AG04450 (cell line): ENCODE measurements around the gene TIMM23. TPM values are rescaled to one million over a fixed set of nuclear protein-coding genes. Genes with fewer than 3 reads are reported as not detected.

ENCODE experiments used
- CTCF ChIA-PET: fragments of 300-600, 350-600 bp; formaldehyde crosslinking; extraction: SDS; loops from one replicate; lab custom pipeline; 2022; ENCODE audit warnings: antibody characterized with exemption, inconsistent platforms; lab: Charles Lee
- POLR2A ChIA-PET: fragments of 350-600 bp; formaldehyde crosslinking; extraction: SDS; loops from one replicate; lab custom pipeline; 2021; ENCODE audit warnings: antibody characterized with exemption, inconsistent platforms; lab: Yijun Ruan, JAX
- DNase-seq: peaks from one replicate; pipeline ENCODE4 v3.0.0-alpha.2; 2011; ENCODE audit warnings: low read depth, low spot score
- H3K27ac ChIP-seq: one replicate; pipeline ENCODE4 v1.5.1; 2012; ENCODE audit warnings: low read depth, low read length, control low read depth
- H3K27me3 ChIP-seq: one replicate; pipeline ENCODE4 v1.6.0; 2012; ENCODE audit warnings: low read length; ENCODE audit not compliant: control insufficient read depth, insufficient read depth
- H3K4me3 ChIP-seq: 2 replicates; pipeline ENCODE4 v1.5.1; 2011; ENCODE audit warnings: mild to moderate bottlenecking, low read depth, low read length, control low read depth
- H3K9me3 ChIP-seq: 2 replicates; pipeline ENCODE4 v1.5.1; 2012; ENCODE audit warnings: low read length; ENCODE audit not compliant: control insufficient read depth, insufficient read depth
- CTCF ChIP-seq: IDR thresholded peaks from 2 replicates; pipeline ENCODE4 v1.5.1; 2011; ENCODE audit warnings: low read depth, low read length, control low read depth, inconsistent platforms
- polyA plus RNA-seq: library from polyadenylated mRNA; depleted of rRNA; stranded (reverse); fragments of >200 nt; gene quantifications from 2 replicates; pipeline ENCODE4 v1.2.3, GENCODE V29; 2011

Gene TIMM23
- polyA plus RNA-seq, 1 experiment = 137 TPM

- ChIA-PET CTCF (interaction anchor here (0.7 kb wide), 1 partner anchor 25 kb away, joined by 7 read pairs; no protein-coding TSS in a partner anchor), POLR2A (interaction anchor here (0.7 kb wide), 1 partner anchor 26 kb away, joined by 5 read pairs; no protein-coding TSS in a partner anchor)
- no peak for DNase-seq
- Histone ChIP-seq H3K9me3 (no peaks in the 10 kb centered on the region), H3K27ac (no peak overlapping the region), H3K4me3 (no peak overlapping the region), H3K27me3 (no peaks in the 10 kb centered on the region)
- no peak for TF ChIP-seq CTCF
Measured at GRCh38 chr10:46002916-46003693, 30.8 kb downstream of the TIMM23 start.

GRCh38 chr10:46004963-46005362 is 32.7 kb downstream of the TIMM23 start:
- H3K9me3 ChIP-seq = no peaks in the 10 kb centered on the region
- POLR2A ChIA-PET = no interaction called here
- DNase-seq = no peak
- no peak for TF ChIP-seq CTCF
- H3K27me3 ChIP-seq = no peaks in the 10 kb centered on the region
- no peak overlapping the region for H3K4me3 ChIP-seq
- H3K27ac ChIP-seq = no peak overlapping the region
- CTCF ChIA-PET = interaction anchor here (2.0 kb wide), 1 partner anchor 16 kb away, joined by 8 read pairs; no protein-coding TSS in a partner anchor

- no peaks in the 10 kb centered on the region for H3K27me3 ChIP-seq
- no peak for TF ChIP-seq CTCF
- ChIA-PET POLR2A (interaction anchor here (1.5 kb wide), 2 partner anchors 16 to 18 kb away, joined by 4 to 5 read pairs; no protein-coding TSS in a partner anchor), CTCF (interaction anchor here (0.7 to 2.0 kb wide), 2 partner anchors 16 to 23 kb away, joined by 3 to 8 read pairs; no protein-coding TSS in a partner anchor)
- H3K27ac ChIP-seq = no peak overlapping the region
- H3K9me3 ChIP-seq = no peaks in the 10 kb centered on the region
- H3K4me3 ChIP-seq = no peak overlapping the region
- DNase-seq = no peak
Measured at GRCh38 chr10:46005383-46005782, 33.1 kb downstream of the TIMM23 start.

GRCh38 chr10:46006219-46006618 is 33.9 kb downstream of the TIMM23 start:
- ChIA-PET POLR2A (interaction anchor here (1.5 kb wide), 2 partner anchors 15 to 17 kb away, joined by 4 to 5 read pairs; no protein-coding TSS in a partner anchor), CTCF (interaction anchor here (1.6 to 2.5 kb wide), 3 partner anchors 11 to 23 kb away, joined by 5 to 9 read pairs (median 8); partner anchors contain the start of gene NCOA4)
- Histone ChIP-seq H3K4me3 (no peak overlapping the region), H3K27ac (no peak overlapping the region), H3K27me3 (no peaks in the 10 kb centered on the region), H3K9me3 (no peaks in the 10 kb centered on the region)
- peak; percentile 49 for DNase-seq
- no peak for TF ChIP-seq CTCF

GRCh38 chr10:46012746-46013145 is 40.5 kb downstream of the TIMM23 start:
- CTCF ChIA-PET = no interaction called here
- POLR2A ChIA-PET = no interaction called here

More at GRCh38 chr10:46012746-46013145, 40.5 kb downstream of the TIMM23 start:
- Histone ChIP-seq H3K9me3 (no peaks in the 10 kb centered on the region), H3K27ac (no peak overlapping the region), H3K27me3 (no peaks in the 10 kb centered on the region), H3K4me3 (no peak overlapping the region)
- no peak for TF ChIP-seq CTCF
- no peak for DNase-seq
